H1 (cell line): ENCODE results near the gene TNKS2. TPM values are rescaled to one million over a fixed set of nuclear protein-coding genes. Genes with fewer than 3 reads are reported as not detected.

Experiments
- CTCF ChIA-PET: fragments of 300-600 bp; sonication (Branson Sonifier 250); formaldehyde crosslinking; loops from one replicate; lab custom pipeline; 2021; ENCODE audit not compliant: partially characterized antibody; lab: Charles Lee
- POLR2A ChIA-PET: fragments of 300-600 bp; sonication (Branson Sonifier 250); formaldehyde crosslinking; loops from one replicate; lab custom pipeline; 2021; ENCODE audit warnings: inconsistent platforms; ENCODE audit not compliant: partially characterized antibody; lab: Charles Lee
- DNase-seq, 2 experiments: peaks; one replicate each; pipeline versions ENCODE4 v3.0.0 to v3.0.0-alpha.2; 2010 to 2022; ENCODE audit warnings: low spot score in 2 of 2, low read depth in 1 of 2, mixed read lengths in 1 of 2
- FAIRE-seq: peaks from 2 replicates; lab custom pipeline; 2011; peaks lifted over from hg19 to GRCh38; lab: Jason Lieb, UNC
- H2AFZ ChIP-seq: 2 replicates; pipeline ENCODE4 v1.8.1; 2012; ENCODE audit warnings: low read length, inconsistent platforms
- H2AK5ac ChIP-seq: 2 replicates; pipeline ENCODE4 v1.6.1; 2013; ENCODE audit warnings: low read depth, low read length
- H2BK120ac ChIP-seq: replicated peaks from 2 replicates; pipeline ENCODE3; 2013; ENCODE audit warnings: low read depth, low read length, inconsistent platforms
- H2BK12ac ChIP-seq: 2 replicates; pipeline ENCODE4 v1.6.1; 2013; ENCODE audit warnings: low read depth, low read length
- H2BK15ac ChIP-seq: 2 replicates; pipeline ENCODE4 v1.6.1; 2013; ENCODE audit warnings: low read length
- H2BK20ac ChIP-seq: 2 replicates; pipeline ENCODE4 v1.6.1; 2013; ENCODE audit warnings: low read length
- H2BK5ac ChIP-seq: 2 replicates; pipeline ENCODE4 v1.6.1; 2013; ENCODE audit warnings: low read depth, low read length
- H3K14ac ChIP-seq: 2 replicates; pipeline ENCODE4 v1.6.1; 2013; ENCODE audit warnings: inconsistent platforms; ENCODE audit not compliant: insufficient read length
- H3K18ac ChIP-seq: 2 replicates; pipeline ENCODE4 v1.6.1; 2013; ENCODE audit warnings: low read length; ENCODE audit errors: extremely low read depth
- H3K23ac ChIP-seq: 2 replicates; pipeline ENCODE4 v1.6.1; 2013; ENCODE audit warnings: inconsistent platforms; ENCODE audit not compliant: insufficient read length
- H3K23me2 ChIP-seq: 2 replicates; pipeline ENCODE4 v1.6.1; 2013; ENCODE audit warnings: low read depth, low read length
- H3K27ac ChIP-seq: 2 replicates; pipeline ENCODE4 v1.6.1; 2011; ENCODE audit warnings: low read depth, low read length, inconsistent platforms
- H3K27me3 ChIP-seq, 4 experiments: replicated peaks in 1 of 4; 1 replicate in 1 of 4; 2 replicates in 3 of 4; pipeline versions ENCODE4 v1.6.1 to v1.8.1; 2011 to 2013; ENCODE audit warnings: low read length in 3 of 4, mild to moderate bottlenecking in 3 of 4, inconsistent platforms in 2 of 4, mixed read lengths in 2 of 4, moderate library complexity in 1 of 4; ENCODE audit not compliant: control insufficient read depth in 3 of 4, insufficient read depth in 3 of 4; ENCODE audit errors: extremely low read depth in 1 of 4
- H3K36me3 ChIP-seq, 4 experiments: 2 replicates each; pipeline versions ENCODE4 v1.6.1 to v1.8.1; 2011 to 2013; ENCODE audit warnings: mild to moderate bottlenecking in 4 of 4, low read length in 3 of 4, moderate library complexity in 2 of 4, control low read depth in 1 of 4, inconsistent platforms in 1 of 4; ENCODE audit not compliant: insufficient read depth in 4 of 4, control insufficient read depth in 2 of 4
- H3K4ac ChIP-seq: replicated peaks from 2 replicates; pipeline ENCODE3; 2013; ENCODE audit warnings: low read length, low read depth, mixed read lengths, inconsistent platforms; ENCODE audit not compliant: insufficient read length
- H3K4me1 ChIP-seq, 4 experiments: replicated peaks in 1 of 4; 1 replicate in 1 of 4; 2 replicates in 3 of 4; pipeline versions ENCODE4 v1.6.1 to v1.8.1; 2011 to 2013; ENCODE audit warnings: low read length in 3 of 4, inconsistent platforms in 2 of 4, mixed read lengths in 1 of 4; ENCODE audit not compliant: insufficient read depth in 4 of 4, control insufficient read depth in 3 of 4
- H3K4me2 ChIP-seq, 2 experiments: 2 replicates each; pipeline versions ENCODE4 v1.6.1 to v1.8.1; 2011 to 2013; ENCODE audit warnings: low read depth in 2 of 2, low read length in 2 of 2, control low read depth in 1 of 2, inconsistent platforms in 1 of 2, mild to moderate bottlenecking in 1 of 2; ENCODE audit not compliant: insufficient read depth in 1 of 2
- H3K4me3 ChIP-seq, 4 experiments: fragments of 200-600, 300-600 bp in 1 of 4; sonication (generic), shearing (Covaris generic), sonication (Bioruptor Twin) in 1 of 4; 2 replicates each; pipeline versions ENCODE4 v1.5.1 to v1.8.1; 2011 to 2016; ENCODE audit warnings: low read length in 4 of 4, low read depth in 3 of 4, control low read depth in 2 of 4, inconsistent platforms in 2 of 4, mild to moderate bottlenecking in 2 of 4, mixed read lengths in 1 of 4, moderate library complexity in 1 of 4; ENCODE audit not compliant: insufficient read depth in 2 of 4; ENCODE audit errors: extremely low read depth in 1 of 4
- H3K56ac ChIP-seq: replicated peaks from 2 replicates; pipeline ENCODE3; 2013; ENCODE audit warnings: low read depth, mild to moderate bottlenecking, mixed read lengths, low read length, inconsistent platforms; ENCODE audit not compliant: insufficient read length
- H3K79me1 ChIP-seq: 2 replicates; pipeline ENCODE4 v1.6.1; 2013; ENCODE audit warnings: low read depth, low read length, control low read depth
- H3K79me2 ChIP-seq, 2 experiments: 2 replicates each; pipeline versions ENCODE4 v1.6.1 to v1.8.1; 2012 to 2013; ENCODE audit warnings: low read length in 2 of 2, mild to moderate bottlenecking in 2 of 2, inconsistent platforms in 1 of 2; ENCODE audit not compliant: insufficient read depth in 2 of 2, control insufficient read depth in 1 of 2
- H3K9ac ChIP-seq, 4 experiments: replicated peaks in 1 of 4; 1 replicate in 1 of 4; 2 replicates in 3 of 4; pipeline versions ENCODE4 v1.6.1 to v1.8.1; 2011 to 2013; ENCODE audit warnings: low read depth in 3 of 4, low read length in 3 of 4, control low read depth in 2 of 4, mild to moderate bottlenecking in 2 of 4, moderate library complexity in 2 of 4, inconsistent platforms in 1 of 4; ENCODE audit errors: extremely low read depth in 1 of 4
- H3K9me3 ChIP-seq, 2 experiments: 2 replicates each; pipeline versions ENCODE4 v1.6.1 to v1.8.1; 2012 to 2013; ENCODE audit warnings: mild to moderate bottlenecking in 2 of 2, moderate library complexity in 2 of 2, control low read depth in 1 of 2, inconsistent platforms in 1 of 2, low read depth in 1 of 2, low read length in 1 of 2, mixed read lengths in 1 of 2; ENCODE audit not compliant: insufficient read depth in 2 of 2
- H4K20me1 ChIP-seq, 2 experiments: replicated peaks in 1 of 2; 2 replicates each; pipeline versions ENCODE3 to v1.8.1; 2011 to 2013; ENCODE audit warnings: inconsistent platforms in 2 of 2, low read length in 2 of 2, mild to moderate bottlenecking in 1 of 2; ENCODE audit not compliant: insufficient read depth in 2 of 2, control insufficient read depth in 1 of 2
- H4K5ac ChIP-seq: 2 replicates; pipeline ENCODE4 v1.6.1; 2013; ENCODE audit warnings: low read length, low read depth, mixed read lengths, inconsistent platforms; ENCODE audit not compliant: insufficient read length
- H4K8ac ChIP-seq: 2 replicates; pipeline ENCODE4 v1.8.0; 2013; ENCODE audit warnings: mild to moderate bottlenecking, moderate library complexity, low read length, inconsistent platforms; ENCODE audit not compliant: insufficient read depth; ENCODE audit errors: extremely low read depth
- H4K91ac ChIP-seq: replicated peaks from 2 replicates; pipeline ENCODE3; 2013; ENCODE audit warnings: low read length, mixed read lengths, inconsistent platforms; ENCODE audit not compliant: insufficient read length
- BCL11A ChIP-seq, 2 experiments: IDR thresholded peaks; one replicate each; pipeline ENCODE4 v1.6.1; 2011; ENCODE audit warnings: low read depth in 2 of 2, low read length in 2 of 2, mild to moderate bottlenecking in 2 of 2
- CBX5 ChIP-seq: fragments of 300-800, 300-1000 bp; sonication (generic); IDR thresholded peaks from 2 replicates; pipeline ENCODE4 v1.7.1; 2016; ENCODE audit warnings: antibody characterized with exemption, low read length, low read depth
- HDAC6 ChIP-seq: IDR thresholded peaks from one replicate; pipeline ENCODE4 v1.7.1; 2012; ENCODE audit warnings: low read depth, mild to moderate bottlenecking, inconsistent platforms, low read length, moderate library complexity
- NRF1 ChIP-seq: IDR thresholded peaks from 2 replicates; pipeline ENCODE4 v1.6.1; 2011; ENCODE audit warnings: mild to moderate bottlenecking, low read depth, low read length, improper control_type of control experiment
- PHF8 ChIP-seq: fragments of 200-600 bp; sonication (generic); conservative IDR thresholded peaks from 2 replicates; pipeline ENCODE4 v1.7.1; 2012; ENCODE audit warnings: low read depth, mild to moderate bottlenecking, inconsistent platforms, low read length, moderate library complexity
- RAD21 ChIP-seq, 2 experiments: IDR thresholded peaks in 1 of 2; conservative IDR thresholded peaks in 1 of 2; 2 replicates each; pipeline ENCODE4 v1.6.1; 2011; ENCODE audit warnings: low read depth in 2 of 2, low read length in 2 of 2, improper control_type of control experiment in 1 of 2, inconsistent platforms in 1 of 2, mild to moderate bottlenecking in 1 of 2, moderate library complexity in 1 of 2
- RBBP5 ChIP-seq: IDR thresholded peaks from 2 replicates; pipeline ENCODE4 v1.7.1; 2012; ENCODE audit warnings: low read depth, mild to moderate bottlenecking, inconsistent platforms, low read length, moderate library complexity, borderline replicate concordance
- RFX5 ChIP-seq: IDR thresholded peaks from 2 replicates; pipeline ENCODE4 v1.6.1; 2011; ENCODE audit warnings: low read depth, low read length, improper control_type of control experiment, borderline replicate concordance
- RNF2 ChIP-seq: fragments of 200-900, 300-1000 bp; sonication (generic); IDR thresholded peaks from 2 replicates; pipeline ENCODE4 v1.7.1; 2016; ENCODE audit warnings: borderline replicate concordance, low read depth, mild to moderate bottlenecking, antibody characterized with exemption, low read length; ENCODE audit not compliant: poor library complexity, severe bottlenecking; ENCODE audit errors: missing control alignments
- SIX5 ChIP-seq: IDR thresholded peaks from 2 replicates; pipeline ENCODE4 v1.6.1; 2011; ENCODE audit warnings: mild to moderate bottlenecking, low read depth, low read length
- SRF ChIP-seq: IDR thresholded peaks from 2 replicates; pipeline ENCODE4 v1.6.1; 2011; ENCODE audit warnings: mild to moderate bottlenecking, low read depth, low read length, moderate library complexity
- SUZ12 ChIP-seq: fragments of 200-600 bp; sonication (generic); IDR thresholded peaks from 2 replicates; pipeline ENCODE4 v1.6.1; 2012; ENCODE audit warnings: mild to moderate bottlenecking, inconsistent platforms, low read length, moderate library complexity, mixed read lengths
- TCF12 ChIP-seq: IDR thresholded peaks from 2 replicates; pipeline ENCODE4 v1.6.1; 2011; ENCODE audit warnings: low read depth, mild to moderate bottlenecking, low read length
- WGBS, 2 experiments: shearing (Covaris generic) in 1 of 2; methylation state at CpG; one replicate each; pipeline versions ENCODE4 v1.1.6 to v1.1.7; 2013 to 2015; ENCODE audit warnings: low lambda C conversion rate in 2 of 2, mixed read lengths in 2 of 2, inconsistent platforms in 1 of 2, low coverage in 1 of 2, missing lambda C conversion rate in 1 of 2; ENCODE audit not compliant: insufficient replicate concordance in 2 of 2, insufficient coverage in 1 of 2, insufficient read length in 1 of 2; ENCODE audit errors: extremely low coverage in 1 of 2, missing lambda C conversion rate in 1 of 2; 5-methylcytosine and 5-hydroxymethylcytosine counted together
- polyA plus RNA-seq, 7 experiments: library from polyadenylated mRNA; depleted of rRNA in 3 of 7; stranded (reverse) in 5 of 7; unstranded in 2 of 7; fragments of >200 nt in 5 of 7; fragments of 200-250 nt in 2 of 7; gene quantifications; 1 replicate in 5 of 7; 2 replicates in 1 of 7; 4 replicates in 1 of 7; pipeline versions ENCODE4 v1.2.1 to v1.2.3, GENCODE V29; 2011 to 2013; ENCODE audit warnings: missing spikeins in 2 of 7, mixed read lengths in 2 of 7
- total RNA-seq: library from RNA; stranded (reverse); fragmentation: NEBNext Ultra II Directional; extraction: Animal tissue kit (Norgen Biotek cat#: 25700); gene quantifications from 2 replicates; pipeline ENCODE4 v1.2.1, GENCODE V29; 2021

TNKS2 gene
- total and polyA plus RNA-seq, 2 of the 8 experiments (the other 6 are each of a cell fraction or from before 2014, with no cell fraction given), result 23.3 to 73.6 TPM

- H2AFZ ChIP-seq, result no peak overlapping the region
- H2BK120ac ChIP-seq, result no peak overlapping the region
- H3K4me1 ChIP-seq, result no peaks in the 10 kb centered on the region
- H3K79me2 ChIP-seq, result no peaks in the 10 kb centered on the region
- H3K4ac ChIP-seq, result no peak overlapping the region
- 95% methylated on average over 1 of the region's 1 CpG; no CpG with 5 or more reads in 1 of the 2 experiments for WGBS, 2 experiments
- H3K27me3 ChIP-seq, result no peaks in the 10 kb centered on the region
- peaks cover 11 to 94% (median 52%) of the 10 kb centered on the region in 4 experiments for H3K36me3 ChIP-seq
- no peak overlapping the region for H3K23ac ChIP-seq
- H3K4me2 ChIP-seq, result no peak overlapping the region
- H4K91ac ChIP-seq, result no peak overlapping the region
- no peak overlapping the region for H3K9ac ChIP-seq
- no peaks in the 10 kb centered on the region for H3K23me2 ChIP-seq
- no peak for DNase-seq
- ChIA-PET POLR2A (interaction anchor here (1.1 kb wide), 1 partner anchor 26 kb away, joined by 3 read pairs; the partner anchor contains the start of gene TNKS2), CTCF (no interaction called here)
- no peak overlapping the region for H3K27ac ChIP-seq
- FAIRE-seq, result no peak
- no peaks in the 10 kb centered on the region for H3K79me1 ChIP-seq
- no peak overlapping the region for H2BK12ac ChIP-seq
- no peak overlapping the region for H4K8ac ChIP-seq
- no peak overlapping the region for H2AK5ac ChIP-seq
- H3K14ac ChIP-seq, result no peak overlapping the region
- no peak overlapping the region for H4K5ac ChIP-seq
- H2BK5ac ChIP-seq, result no peak overlapping the region
- no peaks in the 10 kb centered on the region for H3K9me3 ChIP-seq
- H3K18ac ChIP-seq, result no peak overlapping the region
- peaks cover 0 to 1% of the 10 kb centered on the region in 2 experiments for H4K20me1 ChIP-seq
- no peak overlapping the region for H2BK15ac ChIP-seq
- no peak overlapping the region for H2BK20ac ChIP-seq
- H3K4me3 ChIP-seq, result no peak overlapping the region
- H3K56ac ChIP-seq, result no peak overlapping the region
- TF ChIP-seq NRF1 (no peak), SRF (no peak), RAD21 (IDR thresholded peaks at IDR 0.05 in 1 of 2, conservative IDR thresholded peaks at IDR 0.05 in 1 of 2; ENCODE audit: low read depth in 2 of 2, low read length in 2 of 2) (no peak), BCL11A (IDR thresholded peaks at IDR 0.05; ENCODE audit: low read depth in 2 of 2, low read length in 2 of 2) (no peak), SIX5 (no peak), HDAC6 (no peak), SUZ12 (no peak), RNF2 (no peak), TCF12 (no peak), CBX5 (no peak), PHF8 (no peak), RFX5 (no peak), RBBP5 (no peak)
Measured at GRCh38 chr10:91824076-91824475, 25.9 kb downstream of the TNKS2 start.
